Cardiac muscle cell (in vitro differentiated cells and primary cell): ENCODE measurements around the gene RBM44. TPM values are rescaled to one million over a fixed set of nuclear protein-coding genes. Genes with fewer than 3 reads are reported as not detected.
"Not testable (repeated sequence)": the region's sequence is repeated elsewhere in the genome, so short reads cannot be mapped to it uniquely, and the experiment has no call there.

ENCODE experiments used
- DNase-seq, 2 donors: peaks; one replicate each; pipeline versions ENCODE4 v3.0.0 to v3.0.0-alpha.2; 2010 to 2017; ENCODE audit warnings: low read depth in 1 of 2, low spot score in 1 of 2
- H3K27ac ChIP-seq: fragments of 200-600 bp; sonication (generic); 2 replicates; pipeline ENCODE4 v1.5.1; 2016
- H3K27me3 ChIP-seq: fragments of 200-600 bp; sonication (generic); 2 replicates; pipeline ENCODE4 v1.6.0; 2016; ENCODE audit warnings: control low read depth
- H3K36me3 ChIP-seq: fragments of 200-600 bp; sonication (generic); 2 replicates; pipeline ENCODE4 v1.5.1; 2016; ENCODE audit warnings: control low read depth
- H3K4me1 ChIP-seq: fragments of 200-600 bp; sonication (generic); 2 replicates; pipeline ENCODE4 v1.8.1; 2017; ENCODE audit warnings: low read depth, mild to moderate bottlenecking, mixed run types
- H3K4me3 ChIP-seq: fragments of 200-600 bp; sonication (generic); 2 replicates; pipeline ENCODE4 v1.5.1; 2016; ENCODE audit warnings: mild to moderate bottlenecking
- H3K9me3 ChIP-seq: fragments of 200-600 bp; sonication (generic); 2 replicates; pipeline ENCODE4 v1.5.1; 2017; ENCODE audit warnings: low read depth, mild to moderate bottlenecking, control low read depth
- CTCF ChIP-seq: IDR thresholded peaks from 2 replicates; pipeline ENCODE4 v1.5.1; 2012; ENCODE audit warnings: low read depth, mild to moderate bottlenecking, low read length
- polyA plus RNA-seq: library from polyadenylated mRNA; unstranded; fragments of >200 nt; fragmentation: Nextera tagmentation; extraction: Ambion mirVana; gene quantifications from 2 replicates; pipeline ENCODE4 v1.2.1, GENCODE V29; 2016
- total RNA-seq: library from RNA; depleted of rRNA; stranded (reverse); fragments of >200 nt; gene quantifications from 2 replicates; pipeline ENCODE4 v1.2.3, GENCODE V29; 2016

Gene RBM44
- total RNA-seq (0.51 and 0.67 TPM in 2 replicates), polyA plus RNA-seq (0.15 and 0.46 TPM in 2 replicates)

GRCh38 chr2:237798236-237799059 lies at the start of gene RBM44:
Gene RBM44, plus strand, starts transcription at chr2:237798779. Its CDS starts 14,831 bp downstream, at chr2:237813610.
- H3K27me3 ChIP-seq: no peaks in the 10 kb centered on the region
- no peaks in the 10 kb centered on the region for H3K4me1 ChIP-seq
- H3K36me3 ChIP-seq: no peaks in the 10 kb centered on the region
- DNase-seq: no peak
- no peak within 1 kb of the TSS for H3K27ac ChIP-seq
- H3K4me3 ChIP-seq: no peak within 1 kb of the TSS
- TF ChIP-seq CTCF: no peak
- no peaks in the 10 kb centered on the region for H3K9me3 ChIP-seq

- no peak for DNase-seq
- Histone ChIP-seq H3K9me3 (no peaks in the 10 kb centered on the region), H3K27ac (no peak overlapping the region), H3K4me3 (no peak overlapping the region), H3K36me3 (peaks cover 19% of the 10 kb centered on the region), H3K27me3 (no peaks in the 10 kb centered on the region), H3K4me1 (peaks cover 3% of the 10 kb centered on the region)
- no peak for TF ChIP-seq CTCF
Measured at GRCh38 chr2:237749002-237749401, 49.6 kb upstream of the RBM44 start.

GRCh38 chr2:237749961-237750360 lies 48.6 kb upstream of the RBM44 start:
- H3K27ac ChIP-seq: no peak overlapping the region
- no peaks in the 10 kb centered on the region for H3K9me3 ChIP-seq
- H3K4me1 ChIP-seq: peaks cover 13% of the 10 kb centered on the region
- TF ChIP-seq CTCF: no peak
- peaks cover 19% of the 10 kb centered on the region for H3K36me3 ChIP-seq
- H3K27me3 ChIP-seq: no peaks in the 10 kb centered on the region
- no peak for DNase-seq
- H3K4me3 ChIP-seq: no peak overlapping the region

- Histone ChIP-seq H3K36me3 (peaks cover 19% of the 10 kb centered on the region), H3K4me1 (peaks cover 17% of the 10 kb centered on the region)
- not testable (repeated sequence) for H3K4me3 ChIP-seq, DNase-seq, H3K9me3 ChIP-seq, H3K27ac ChIP-seq, H3K27me3 ChIP-seq
Measured at GRCh38 chr2:237750441-237750840, 48.1 kb upstream of the RBM44 start.

GRCh38 chr2:237752761-237753165 lies 45.8 kb upstream of the RBM44 start:
- no peak for DNase-seq
- Histone ChIP-seq H3K27ac (no peak overlapping the region), H3K9me3 (no peaks in the 10 kb centered on the region), H3K27me3 (no peaks in the 10 kb centered on the region), H3K36me3 (peaks cover 23% of the 10 kb centered on the region), H3K4me1 (peaks cover 26% of the 10 kb centered on the region), H3K4me3 (no peak overlapping the region)
- no peak for TF ChIP-seq CTCF

DNA sequence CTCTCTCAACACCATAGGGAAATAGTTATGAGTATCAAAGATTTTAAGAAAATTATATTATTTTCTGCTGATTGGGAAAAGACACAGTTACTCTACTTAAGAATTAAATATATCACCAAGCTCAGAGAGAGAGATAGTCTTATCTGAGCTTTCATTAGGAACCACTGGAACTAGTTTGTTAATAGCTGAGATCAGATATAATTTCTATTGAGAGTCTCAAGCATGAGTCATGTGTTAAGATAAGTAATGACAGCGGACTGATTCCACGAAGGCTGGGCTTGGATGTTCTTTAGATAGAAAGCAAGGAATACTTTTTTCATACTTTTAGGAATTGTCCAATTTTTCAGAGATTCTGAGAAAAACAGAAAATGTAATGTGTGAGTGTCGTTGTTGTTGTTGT lies 44.4 kb upstream of the RBM44 start:
- Histone ChIP-seq H3K4me3 (no peak overlapping the region), H3K27ac (peak overlapping the region; percentile 82), H3K27me3 (no peaks in the 10 kb centered on the region), H3K9me3 (no peaks in the 10 kb centered on the region), H3K36me3 (peaks cover 15% of the 10 kb centered on the region), H3K4me1 (peaks cover 37% of the 10 kb centered on the region)
- TF ChIP-seq CTCF: no peak
- DNase-seq: peak in 1 of 2 donors; percentile 28
